RWPE2 (cell line): ENCODE data around the gene NCOA4.

Source experiments
- ATAC-seq: fragments of 200-7000 bp; cut with Tn5 transposase; 3 replicates; pipeline ENCODE4 v1.9.1; 2021; ENCODE audit warnings: low read depth
- DNase-seq: peaks from one replicate; pipeline ENCODE4 v3.0.0-alpha.2; 2020; ENCODE audit warnings: low spot score
- H3K27ac ChIP-seq: fragments of 450-650 bp; 2 replicates; pipeline ENCODE4 v1.5.1; 2017; ENCODE audit warnings: mild to moderate bottlenecking; ENCODE audit not compliant: poor library complexity, severe bottlenecking
- H3K27me3 ChIP-seq: fragments of 250-450 bp; sonication (Bioruptor Pico); 2 replicates; pipeline ENCODE4 v1.5.1; 2021; ENCODE audit warnings: mild to moderate bottlenecking, moderate library complexity; ENCODE audit not compliant: insufficient read depth, poor library complexity, severe bottlenecking
- H3K36me3 ChIP-seq: fragments of 250-450 bp; sonication (Bioruptor Pico); 2 replicates; pipeline ENCODE4 v1.5.1; 2020; ENCODE audit warnings: low read depth, mild to moderate bottlenecking, moderate library complexity
- H3K4me1 ChIP-seq: fragments of 250-450 bp; sonication (Bioruptor Pico); 2 replicates; pipeline ENCODE4 v1.5.1; 2021; ENCODE audit warnings: mild to moderate bottlenecking, moderate library complexity; ENCODE audit not compliant: insufficient read depth, poor library complexity, severe bottlenecking
- H3K4me3 ChIP-seq: fragments of 250-450 bp; sonication (Bioruptor Pico); 2 replicates; pipeline ENCODE4 v1.5.1; 2021; ENCODE audit warnings: mild to moderate bottlenecking, moderate library complexity; ENCODE audit not compliant: severe bottlenecking
- H3K9me3 ChIP-seq: fragments of 250-450 bp; sonication (Bioruptor Pico); 2 replicates; pipeline ENCODE4 v1.5.1; 2021; ENCODE audit warnings: mild to moderate bottlenecking, moderate library complexity; ENCODE audit not compliant: severe bottlenecking
- TF ChIP-seq, protein P1 (sequence below): fragments of 450-650 bp; IDR thresholded peaks from one replicate; pipeline ENCODE4 v1.5.1; 2017; ENCODE audit warnings: mild to moderate bottlenecking, moderate library complexity; ENCODE audit not compliant: poor library complexity, severe bottlenecking

The NCOA4 gene

DNA sequence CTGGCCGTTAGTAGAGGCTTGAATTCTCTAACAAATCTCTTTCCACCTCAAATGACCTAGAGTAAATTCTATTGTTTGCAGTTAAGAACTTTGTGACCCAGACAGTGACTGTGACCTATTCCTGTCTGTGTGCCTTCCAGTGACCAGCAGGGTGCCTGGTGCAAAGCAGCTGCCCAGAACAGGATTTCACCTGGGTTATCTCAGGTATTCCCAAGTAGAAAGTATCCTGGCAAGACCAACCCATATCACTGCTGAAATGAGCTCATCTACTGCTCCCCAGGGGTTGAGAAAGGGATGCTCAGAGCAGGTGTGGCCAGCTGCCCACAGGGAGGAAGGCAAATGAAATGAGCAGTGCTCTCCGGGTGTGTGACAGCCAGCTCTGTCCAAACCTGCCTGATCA is 17.7 kb upstream of the NCOA4 start:
- no peak for DNase-seq

DNA sequence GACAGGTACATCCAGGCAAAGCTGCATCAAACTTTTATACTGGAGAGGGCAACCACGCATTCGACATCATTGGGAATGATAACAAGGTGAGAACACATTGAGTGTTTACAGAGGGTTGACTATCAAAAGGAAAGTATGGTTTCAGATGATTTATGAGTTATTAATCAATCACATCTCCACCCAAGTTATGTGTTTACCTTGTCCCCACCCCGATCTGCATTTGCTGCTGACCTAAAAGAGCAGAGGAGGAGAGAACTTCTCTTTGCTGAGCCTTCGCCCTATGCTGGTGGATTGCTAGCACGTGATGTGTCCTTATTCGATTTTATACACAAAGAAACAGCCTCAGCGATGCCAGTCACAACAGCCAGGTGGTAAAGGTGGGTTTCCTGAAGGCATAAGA is 15.8 kb upstream of the NCOA4 start, which contains the start of gene MSMB:
TSS of gene MSMB (minus strand) at position 9 of the 400 bp plus-strand sequence. CDS start 32 bp downstream, outside the sequence.
- H3K27ac ChIP-seq: no peak within 1 kb of the TSS
- H3K9me3 ChIP-seq: no peaks in the 10 kb centered on the region
- DNase-seq: no peak
- no peaks in the 10 kb centered on the region for H3K4me1 ChIP-seq
- H3K36me3 ChIP-seq: no peaks in the 10 kb centered on the region
- TF ChIP-seq, protein P1, sequence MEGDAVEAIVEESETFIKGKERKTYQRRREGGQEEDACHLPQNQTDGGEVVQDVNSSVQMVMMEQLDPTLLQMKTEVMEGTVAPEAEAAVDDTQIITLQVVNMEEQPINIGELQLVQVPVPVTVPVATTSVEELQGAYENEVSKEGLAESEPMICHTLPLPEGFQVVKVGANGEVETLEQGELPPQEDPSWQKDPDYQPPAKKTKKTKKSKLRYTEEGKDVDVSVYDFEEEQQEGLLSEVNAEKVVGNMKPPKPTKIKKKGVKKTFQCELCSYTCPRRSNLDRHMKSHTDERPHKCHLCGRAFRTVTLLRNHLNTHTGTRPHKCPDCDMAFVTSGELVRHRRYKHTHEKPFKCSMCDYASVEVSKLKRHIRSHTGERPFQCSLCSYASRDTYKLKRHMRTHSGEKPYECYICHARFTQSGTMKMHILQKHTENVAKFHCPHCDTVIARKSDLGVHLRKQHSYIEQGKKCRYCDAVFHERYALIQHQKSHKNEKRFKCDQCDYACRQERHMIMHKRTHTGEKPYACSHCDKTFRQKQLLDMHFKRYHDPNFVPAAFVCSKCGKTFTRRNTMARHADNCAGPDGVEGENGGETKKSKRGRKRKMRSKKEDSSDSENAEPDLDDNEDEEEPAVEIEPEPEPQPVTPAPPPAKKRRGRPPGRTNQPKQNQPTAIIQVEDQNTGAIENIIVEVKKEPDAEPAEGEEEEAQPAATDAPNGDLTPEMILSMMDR: no peak
- ATAC-seq: no peak
- H3K27me3 ChIP-seq: no peaks in the 10 kb centered on the region
- no peak within 1 kb of the TSS for H3K4me3 ChIP-seq

More for the DNA sequence above, 17.7 kb upstream of the NCOA4 start:
- H3K9me3 ChIP-seq: no peaks in the 10 kb centered on the region
- H3K27me3 ChIP-seq: no peaks in the 10 kb centered on the region
- no peaks in the 10 kb centered on the region for H3K4me1 ChIP-seq
- no peak overlapping the region for H3K27ac ChIP-seq
- H3K4me3 ChIP-seq: no peak overlapping the region
- no peak for ATAC-seq
- TF ChIP-seq, protein P1: no peak
- no peaks in the 10 kb centered on the region for H3K36me3 ChIP-seq

DNA sequence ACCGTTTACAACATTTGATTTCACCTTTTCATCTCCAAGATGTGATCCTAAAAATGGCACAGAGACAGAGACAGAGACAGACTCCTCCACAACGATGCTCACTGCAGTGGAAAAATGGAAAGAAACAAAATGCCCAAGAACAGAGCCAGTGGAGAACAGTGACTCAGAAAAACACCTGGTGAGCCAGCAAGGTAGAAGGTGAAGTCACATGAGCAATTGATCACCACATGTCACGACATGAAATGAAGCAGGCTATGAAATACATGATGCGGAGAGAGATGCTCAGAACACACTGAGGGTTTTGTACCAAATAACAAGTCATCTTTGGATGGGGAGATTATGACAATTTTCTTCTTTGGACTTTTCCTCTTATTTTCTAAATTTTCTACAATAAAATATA is 12.1 kb upstream of the NCOA4 start:
- Histone ChIP-seq H3K4me3 (no peak overlapping the region), H3K27ac (no peak overlapping the region), H3K4me1 (no peaks in the 10 kb centered on the region), H3K27me3 (no peaks in the 10 kb centered on the region), H3K36me3 (no peaks in the 10 kb centered on the region), H3K9me3 (no peaks in the 10 kb centered on the region)
- TF ChIP-seq, protein P1: no peak
- ATAC-seq (peak; percentile 86), DNase-seq (no peak)

DNA sequence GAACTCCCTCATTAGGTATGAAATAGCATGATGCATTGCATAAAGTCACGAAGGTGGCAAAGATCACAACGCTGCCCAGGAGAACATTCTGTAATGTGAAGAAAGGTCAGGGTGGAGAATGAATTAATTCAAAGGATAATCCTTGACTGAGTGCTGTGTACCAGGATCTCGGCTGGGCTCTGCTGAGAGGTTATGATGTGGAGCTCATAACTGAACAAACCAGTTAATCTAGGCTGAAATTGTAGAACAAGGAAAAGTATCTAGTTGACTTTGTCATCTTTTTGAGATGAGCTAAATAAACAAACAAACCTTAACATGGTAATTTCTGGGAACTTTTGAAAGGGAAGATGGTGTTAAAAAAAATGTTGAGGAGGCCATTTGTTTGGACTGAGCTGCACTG is 9.6 kb upstream of the NCOA4 start:
- no peaks in the 10 kb centered on the region for H3K36me3 ChIP-seq
- no peaks in the 10 kb centered on the region for H3K27me3 ChIP-seq
- TF ChIP-seq, protein P1: no peak
- no peak overlapping the region for H3K4me3 ChIP-seq
- H3K4me1 ChIP-seq: no peaks in the 10 kb centered on the region
- no peak for ATAC-seq
- H3K9me3 ChIP-seq: no peaks in the 10 kb centered on the region
- no peak for DNase-seq
- no peak overlapping the region for H3K27ac ChIP-seq

DNA sequence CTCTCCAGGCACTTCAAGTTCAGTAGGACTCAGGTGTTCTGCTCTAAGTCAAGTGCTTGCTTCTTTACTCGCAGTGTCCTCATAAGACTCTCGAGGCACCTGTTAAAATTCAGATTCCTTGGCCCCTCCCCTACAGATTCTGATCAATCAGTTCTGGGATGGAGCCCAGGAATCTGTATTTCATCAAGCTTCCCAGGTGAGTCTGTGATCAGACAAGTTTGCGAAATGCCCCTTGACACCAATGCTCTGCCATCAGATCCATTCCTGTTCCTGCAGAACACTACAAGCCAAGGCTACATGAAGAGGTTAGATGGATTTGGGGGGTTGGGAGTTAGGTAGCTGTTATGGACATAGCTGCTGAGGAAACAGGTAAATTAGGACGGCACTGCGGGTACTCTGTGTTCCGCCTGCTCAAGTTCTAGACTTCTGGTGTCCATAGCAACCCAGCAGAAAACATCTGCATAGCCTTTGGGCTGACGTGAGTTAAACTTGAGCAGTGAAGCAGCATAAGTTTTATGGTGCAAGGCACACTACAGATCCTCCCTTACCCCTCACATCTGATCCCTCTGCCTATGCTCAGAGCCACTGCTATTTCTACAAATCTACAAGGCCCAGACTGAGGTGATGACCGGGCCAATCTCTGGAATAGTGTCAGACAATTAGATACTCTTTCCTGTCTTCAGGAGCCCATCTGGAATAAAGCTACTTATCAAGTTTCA is 6.8 kb upstream of the NCOA4 start:
- Histone ChIP-seq H3K9me3 (no peaks in the 10 kb centered on the region), H3K27me3 (no peaks in the 10 kb centered on the region), H3K36me3 (no peaks in the 10 kb centered on the region), H3K4me1 (no peaks in the 10 kb centered on the region), H3K27ac (no peak overlapping the region), H3K4me3 (no peak overlapping the region)
- DNase-seq (no peak), ATAC-seq (no peak)
- TF ChIP-seq, protein P1: no peak
